NCI-H2029 treated with DMSO at 0.1 percent for 48 hours (cell line): ENCODE results near the gene CACNA1C.
"Not testable (repeated sequence)": the region's sequence is repeated elsewhere in the genome, so short reads cannot be mapped to it uniquely, and the experiment has no call there.

Experiments
- DNase-seq: peaks from one replicate; lab custom pipeline; 2025; lab: John Stamatoyannopoulos, UW

The CACNA1C gene

GRCh38 chr12:2673966-2674810, 621.4 kb downstream of the CACNA1C start:
- no peak for DNase-seq

- DNase-seq, result no peak
Observed at GRCh38 chr12:2675776-2676175, 623.0 kb downstream of the CACNA1C start.

- DNase-seq, result no peak
Observed at GRCh38 chr12:2677142-2677880, 624.5 kb downstream of the CACNA1C start.

GRCh38 chr12:2678426-2678825, 625.6 kb downstream of the CACNA1C start:
- DNase-seq, result no peak

- no peak for DNase-seq
Observed at GRCh38 chr12:2679068-2679815, 626.5 kb downstream of the CACNA1C start.

GRCh38 chr12:2679816-2680675, 627.3 kb downstream of the CACNA1C start:
- DNase-seq, result no peak

GRCh38 chr12:2680676-2681039, 627.9 kb downstream of the CACNA1C start:
- DNase-seq, result no peak

- no peak for DNase-seq
Observed at GRCh38 chr12:2681450-2682205, 628.8 kb downstream of the CACNA1C start.

- no peak for DNase-seq
Observed at GRCh38 chr12:2682296-2683251, 629.8 kb downstream of the CACNA1C start.

GRCh38 chr12:2683283-2684025, 630.7 kb downstream of the CACNA1C start:
- no peak for DNase-seq

GRCh38 chr12:2684026-2684325, 631.2 kb downstream of the CACNA1C start:
- not testable (repeated sequence) for DNase-seq

GRCh38 chr12:2685620-2686279, 633.0 kb downstream of the CACNA1C start:
- DNase-seq, result not testable (repeated sequence)

GRCh38 chr12:2686280-2686646, 633.5 kb downstream of the CACNA1C start:
- DNase-seq, result no peak

GRCh38 chr12:2687058-2687457, 634.3 kb downstream of the CACNA1C start:
- no peak for DNase-seq

- DNase-seq, result no peak
Observed at GRCh38 chr12:2687726-2688125, 634.9 kb downstream of the CACNA1C start.

GRCh38 chr12:2688381-2688931, 635.7 kb downstream of the CACNA1C start:
- DNase-seq, result no peak

- no peak for DNase-seq
Observed at GRCh38 chr12:2689393-2689792, 636.6 kb downstream of the CACNA1C start.

GRCh38 chr12:2689879-2690278, 637.1 kb downstream of the CACNA1C start:
- no peak for DNase-seq
